AG20443 (cell line): ENCODE data around the gene TPP1.
A peak's percentile ranks its signal among the peaks of the same experiment; 100 is the strongest.

Experiments used
- DNase-seq: peaks from one replicate; pipeline ENCODE4 v3.0.0; 2012; ENCODE audit warnings: low spot score, mixed read lengths

Gene TPP1

DNA sequence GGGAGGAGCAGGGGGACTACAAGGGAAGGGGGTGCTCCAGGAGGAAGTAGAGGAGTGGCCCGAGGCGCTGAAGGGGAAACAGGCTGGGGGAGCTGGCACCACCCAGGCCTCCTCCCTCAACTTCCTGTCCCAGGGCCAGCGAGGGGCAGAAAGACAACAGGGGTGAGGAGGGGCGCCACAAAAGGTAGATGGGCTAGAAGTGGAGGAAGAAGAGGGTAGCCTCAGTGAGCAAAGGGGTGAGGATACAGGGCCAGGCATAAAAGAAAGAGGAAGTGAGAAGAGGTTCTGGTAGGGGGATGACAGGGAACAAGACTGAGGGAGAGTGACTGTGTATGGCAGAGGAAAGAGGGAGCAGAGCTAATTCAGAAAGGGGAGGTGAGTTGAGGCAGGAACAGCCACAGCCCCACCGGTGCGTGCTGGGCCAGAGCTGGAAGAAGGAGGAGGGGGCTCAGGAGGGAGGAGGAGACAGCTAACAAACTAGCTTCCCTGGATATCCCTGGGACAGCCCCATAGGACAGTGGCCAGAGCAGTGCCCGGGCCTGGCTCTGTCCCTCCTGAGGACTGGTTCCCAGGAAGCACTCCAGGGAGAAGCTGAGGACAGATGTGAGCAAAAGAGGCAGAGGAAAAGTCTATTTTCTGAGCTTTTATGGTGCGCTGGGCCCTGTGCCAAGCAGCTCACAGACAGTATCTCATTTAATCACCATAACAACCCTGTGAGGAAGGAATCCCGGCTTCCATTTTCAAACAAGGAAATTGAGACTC, 27.9 kb upstream of the TPP1 start:
- peak; percentile 42 for DNase-seq

DNA sequence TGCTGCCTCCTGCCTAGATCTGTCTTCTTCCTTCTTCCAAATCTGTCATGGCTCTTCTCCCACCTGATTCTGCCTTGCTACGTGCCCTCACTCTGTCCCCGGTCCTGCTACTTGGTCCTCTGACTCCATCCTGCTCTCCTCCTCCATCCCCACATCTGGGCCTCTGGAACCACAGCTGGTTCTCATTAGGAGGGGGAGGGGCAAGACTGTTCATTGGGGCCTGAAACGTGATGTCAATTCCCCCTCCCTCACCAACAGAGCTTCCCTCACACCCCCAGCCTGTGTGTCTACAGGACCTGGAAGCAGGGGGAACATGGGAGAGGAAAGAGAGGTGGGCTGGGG, 27.3 kb upstream of the TPP1 start:
- peak; percentile 72 for DNase-seq

DNA sequence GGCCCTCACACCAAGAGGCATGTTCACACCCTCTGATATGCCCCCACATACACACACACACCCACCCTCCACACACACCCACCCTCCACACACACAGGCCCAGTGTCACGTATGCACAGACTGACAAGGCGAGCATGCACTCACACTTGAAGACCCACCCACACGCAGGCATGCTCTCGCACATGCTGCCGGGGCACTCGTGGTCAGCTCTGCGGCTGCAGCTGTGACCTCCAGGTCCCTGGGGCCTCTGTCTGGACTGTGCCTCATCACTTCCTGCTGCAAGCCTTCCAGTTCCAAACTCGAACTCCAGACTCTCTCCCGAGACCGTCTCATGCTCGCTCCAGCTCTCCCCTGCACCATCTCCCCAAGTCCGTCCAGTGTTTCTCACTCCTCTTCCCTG, 26.8 kb upstream of the TPP1 start:
- peak; percentile 85 for DNase-seq

DNA sequence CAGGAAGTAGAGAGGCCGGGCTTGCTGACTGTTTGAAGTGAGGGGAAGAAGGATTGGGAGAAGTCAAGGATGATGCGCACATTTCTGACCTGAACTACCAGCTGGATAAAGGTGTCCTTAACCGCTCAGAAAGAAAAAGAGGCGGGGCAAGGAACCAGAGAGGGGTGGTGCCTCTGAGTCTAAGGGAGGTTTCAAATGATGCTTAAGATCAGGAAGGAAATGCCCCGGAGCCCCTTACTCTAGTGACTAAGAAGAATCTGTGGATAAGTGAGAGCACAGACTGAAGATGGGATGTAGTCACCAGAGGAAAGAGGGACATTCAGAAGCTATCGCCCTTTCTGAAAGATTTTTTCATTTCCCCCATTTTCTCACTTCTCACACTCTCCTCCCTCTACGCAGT, 23.7 kb upstream of the TPP1 start:
- no peak for DNase-seq

DNA sequence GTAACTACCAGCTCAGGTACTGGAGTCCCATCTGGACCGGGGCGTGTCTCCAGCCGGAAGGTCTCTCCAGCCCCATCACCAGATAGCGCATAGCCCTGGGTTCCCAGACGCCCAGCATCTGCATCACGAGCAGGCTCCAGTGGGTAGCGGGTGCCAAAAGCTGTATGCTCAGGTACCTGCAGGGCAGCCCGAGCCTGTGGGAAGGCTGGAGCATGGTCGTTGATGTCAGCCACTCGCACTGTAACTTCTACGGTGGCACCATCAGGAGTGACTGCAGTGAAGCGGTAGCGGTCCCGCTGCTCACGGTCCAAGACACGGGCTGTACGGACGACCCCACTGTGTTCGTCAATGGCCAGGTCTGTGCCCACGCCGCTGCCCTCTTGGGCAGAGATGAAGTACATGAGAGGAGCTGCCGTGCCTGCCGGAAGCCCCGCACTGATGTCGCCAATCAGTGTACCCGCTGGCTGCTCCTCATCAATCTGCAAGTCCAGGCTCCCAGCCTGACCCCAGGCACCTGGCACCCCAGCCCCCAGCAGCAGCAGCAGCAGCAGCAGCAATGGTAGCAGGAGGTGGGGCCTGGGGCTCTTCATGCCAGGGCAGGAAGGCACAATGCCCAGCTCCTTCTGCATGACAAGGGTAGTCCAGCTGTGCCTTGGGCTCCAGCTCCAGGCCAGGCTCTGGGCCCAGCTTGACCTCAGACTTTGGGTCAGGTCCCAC, 21.9 kb upstream of the TPP1 start:
- no peak for DNase-seq

DNA sequence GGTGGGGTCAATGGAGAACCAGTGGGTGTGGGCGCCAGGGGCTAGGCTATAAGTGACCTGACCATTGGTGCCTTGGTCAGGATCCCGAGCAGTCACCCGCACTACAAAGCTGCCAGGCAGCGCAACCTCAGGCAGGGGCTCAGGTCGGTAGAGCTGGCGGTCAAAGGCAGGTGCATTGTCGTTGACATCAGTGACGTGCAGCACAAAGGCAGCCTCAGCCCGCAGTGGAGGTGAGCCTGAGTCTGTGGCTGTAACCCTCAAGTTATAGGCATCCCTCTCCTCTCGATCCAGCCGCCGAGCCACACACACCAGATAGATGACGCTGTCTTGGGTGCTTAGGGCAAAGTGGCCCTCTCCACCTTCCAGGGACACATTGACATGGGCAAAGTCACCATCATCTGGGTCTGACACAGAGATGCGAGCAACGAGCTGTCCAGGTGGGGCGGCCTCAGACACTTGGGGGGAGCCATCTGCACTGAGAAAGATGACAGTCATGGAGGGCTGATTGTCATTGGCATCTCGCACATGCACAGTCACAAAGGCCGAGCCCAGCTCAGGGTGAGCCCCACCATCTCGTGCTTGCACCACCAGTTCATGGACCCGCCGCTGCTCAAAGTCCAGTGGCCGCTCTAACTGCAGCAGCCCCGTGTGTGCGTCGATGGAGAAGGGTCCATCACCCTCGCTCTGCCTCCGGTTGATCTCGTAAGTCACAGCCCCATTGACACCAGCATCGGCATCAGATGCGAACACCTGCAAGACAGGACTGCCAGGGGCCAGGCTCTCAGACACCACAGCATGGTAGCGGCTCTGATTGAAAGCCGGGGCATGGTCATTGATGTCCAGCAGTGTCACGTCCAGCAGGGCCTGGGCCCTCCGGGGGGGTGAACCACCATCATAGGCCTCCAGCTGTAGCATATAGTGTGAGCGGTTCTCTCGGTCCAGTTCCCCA, 21.1 kb upstream of the TPP1 start:
- no peak for DNase-seq

DNA sequence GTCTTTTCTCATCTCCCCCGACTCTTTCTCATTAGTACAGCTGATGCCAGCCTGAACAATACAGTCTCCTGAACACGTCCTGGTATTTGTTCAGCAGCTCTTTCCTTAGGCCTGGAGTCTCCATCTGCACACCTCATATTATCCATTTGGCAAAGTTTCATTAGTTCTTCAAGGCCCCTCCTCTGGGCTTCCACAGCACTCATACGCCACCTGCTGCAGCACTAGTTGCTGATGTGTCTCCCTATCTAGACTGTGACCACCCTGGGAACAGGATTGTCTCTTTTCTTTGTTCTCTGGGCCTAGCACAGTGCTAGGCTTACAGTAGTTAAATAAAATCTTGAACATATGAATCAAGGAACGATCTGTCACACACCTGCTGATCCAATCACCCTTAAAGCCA, 19.2 kb upstream of the TPP1 start:
- no peak for DNase-seq

DNA sequence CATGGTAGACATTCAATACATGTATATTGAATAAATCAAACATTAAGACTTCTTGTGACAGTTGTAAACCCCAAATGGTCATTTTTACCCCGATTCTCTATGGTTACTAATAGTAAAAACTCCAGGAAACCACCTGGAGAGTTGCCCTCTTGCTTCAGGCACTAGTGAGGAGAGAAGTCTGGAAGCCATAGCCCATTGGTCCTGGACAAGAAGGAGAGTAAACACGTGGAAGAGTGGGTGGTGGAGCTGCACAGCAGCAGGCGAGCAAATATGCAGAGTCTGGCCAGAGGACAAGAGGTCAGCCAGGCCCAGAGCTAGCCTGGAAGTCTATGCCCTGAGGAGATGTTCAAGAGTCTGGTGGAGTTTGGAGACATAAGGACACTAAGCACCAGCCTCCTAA, 18.6 kb upstream of the TPP1 start:
- DNase-seq: peak; percentile 86

DNA sequence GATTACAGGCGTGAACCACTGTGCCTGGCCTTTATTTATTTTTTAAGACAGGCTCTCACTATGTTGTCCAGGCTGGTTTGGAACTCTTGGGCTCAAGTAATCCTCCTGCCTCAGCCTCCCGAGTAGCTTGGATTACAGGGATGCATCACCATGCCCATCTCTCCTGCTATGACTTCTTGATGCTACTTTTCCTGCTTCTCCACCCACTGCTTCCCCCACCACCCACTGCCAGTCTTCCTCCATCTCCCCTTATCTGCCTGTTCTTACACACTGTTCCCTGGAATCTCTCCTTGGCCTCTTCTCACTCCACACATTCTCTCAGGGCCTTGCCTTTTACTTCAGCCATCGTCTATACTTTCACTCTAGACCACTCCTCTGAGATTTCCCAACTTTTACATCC, 17.3 kb upstream of the TPP1 start:
- DNase-seq: no peak

DNA sequence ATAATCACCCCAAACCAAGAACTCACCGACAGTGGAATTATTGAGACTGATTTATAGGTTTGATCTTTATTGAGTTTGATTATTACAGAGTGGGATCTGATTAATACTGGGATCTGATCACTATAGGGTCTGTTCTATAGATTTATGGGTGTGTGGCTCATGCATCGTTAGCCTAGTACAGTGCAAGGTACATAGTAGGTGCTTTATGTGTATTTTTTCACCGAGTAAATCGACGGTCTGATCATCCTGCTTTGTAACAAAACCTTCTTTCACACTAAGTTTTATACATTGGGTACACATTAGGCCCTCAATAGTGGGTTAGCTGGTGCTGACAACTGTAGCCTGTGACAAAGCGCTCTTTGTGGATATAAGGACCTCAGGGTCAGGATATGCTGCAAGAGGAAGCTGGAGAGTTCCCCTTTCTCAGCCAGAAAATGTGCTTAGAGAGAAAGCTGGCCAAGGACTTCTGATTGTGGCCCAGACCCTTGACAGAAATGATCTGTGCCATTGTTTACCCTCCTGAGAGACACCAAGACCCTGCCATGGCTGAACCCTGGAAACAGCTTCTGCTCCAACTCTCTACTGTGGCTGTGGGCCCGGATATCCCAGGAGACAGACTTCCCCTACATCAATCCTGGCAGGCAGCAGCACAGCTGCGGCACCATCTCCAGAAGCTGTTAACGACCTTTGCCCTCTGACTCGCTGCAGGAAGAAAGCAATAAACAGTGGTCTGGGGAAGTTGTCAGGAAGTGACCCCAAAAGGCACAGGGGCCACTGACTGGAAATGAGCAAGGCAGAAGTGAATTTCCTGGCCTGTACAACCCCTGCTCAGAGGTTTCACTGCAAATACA, 16.1 kb upstream of the TPP1 start:
- DNase-seq: no peak

DNA sequence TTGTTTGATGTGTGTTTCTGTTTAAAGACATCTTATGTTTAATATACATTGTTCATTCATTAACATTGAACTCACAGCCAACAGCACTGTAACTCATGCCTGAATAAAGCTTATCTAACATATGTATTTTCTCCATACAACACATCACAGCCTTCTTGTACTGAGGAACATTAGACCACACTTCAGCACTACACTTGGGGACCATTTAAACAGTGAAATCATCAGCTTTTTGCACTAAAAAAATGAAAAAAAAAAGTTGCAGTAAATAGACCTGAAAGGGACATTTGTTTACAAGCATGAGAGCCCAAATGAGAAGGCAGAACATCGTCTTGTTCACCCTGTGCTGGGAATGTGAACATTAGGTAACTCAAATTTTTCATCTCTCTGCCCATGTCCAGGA, 15.3 kb upstream of the TPP1 start:
- DNase-seq: no peak

DNA sequence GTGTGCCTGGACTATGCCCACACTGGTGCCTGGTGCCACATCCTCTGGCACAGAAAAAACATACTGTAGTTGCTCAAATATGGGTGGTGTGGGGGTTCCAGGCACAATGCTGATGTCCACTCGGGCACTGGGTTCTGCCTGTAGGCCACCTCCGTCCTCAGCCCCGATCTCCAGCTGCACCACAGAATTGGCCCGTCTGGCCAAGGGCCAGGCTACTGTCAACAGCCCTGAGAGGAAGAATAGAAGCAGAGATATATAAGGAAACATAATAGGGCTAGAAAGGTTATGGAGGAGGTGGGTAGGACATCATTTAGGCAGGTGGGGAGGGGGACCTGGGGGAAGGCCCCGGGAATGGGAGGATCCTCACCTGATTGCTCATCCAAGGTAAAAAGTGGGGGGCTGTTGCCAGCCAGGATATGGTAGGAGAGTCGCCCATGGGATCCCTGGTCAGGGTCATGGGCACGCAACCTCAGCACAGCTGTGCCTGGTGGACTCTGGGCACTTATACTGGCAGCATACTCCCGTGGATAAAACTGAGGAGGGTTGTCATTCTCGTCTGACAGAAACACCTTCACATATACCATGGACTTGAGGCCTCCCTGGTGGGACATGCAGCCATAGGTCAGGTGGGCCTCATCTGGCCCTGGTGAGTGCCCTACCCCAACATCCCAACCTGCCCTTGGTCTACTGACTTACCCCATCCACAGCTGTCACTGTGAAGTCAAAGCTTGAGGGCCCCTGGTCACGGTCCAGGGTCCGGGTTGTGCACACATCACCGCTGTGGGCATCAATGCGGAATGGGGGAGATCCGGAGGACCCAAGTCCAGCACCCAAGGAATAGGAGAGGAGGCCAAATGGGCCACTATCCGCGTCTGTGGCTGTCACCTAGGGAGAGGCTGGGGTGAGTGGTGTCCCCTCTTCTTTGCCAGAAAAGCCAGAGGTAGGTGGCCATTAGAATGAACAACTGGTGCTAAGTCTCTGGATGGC, 14.5 kb upstream of the TPP1 start:
- no peak for DNase-seq

DNA sequence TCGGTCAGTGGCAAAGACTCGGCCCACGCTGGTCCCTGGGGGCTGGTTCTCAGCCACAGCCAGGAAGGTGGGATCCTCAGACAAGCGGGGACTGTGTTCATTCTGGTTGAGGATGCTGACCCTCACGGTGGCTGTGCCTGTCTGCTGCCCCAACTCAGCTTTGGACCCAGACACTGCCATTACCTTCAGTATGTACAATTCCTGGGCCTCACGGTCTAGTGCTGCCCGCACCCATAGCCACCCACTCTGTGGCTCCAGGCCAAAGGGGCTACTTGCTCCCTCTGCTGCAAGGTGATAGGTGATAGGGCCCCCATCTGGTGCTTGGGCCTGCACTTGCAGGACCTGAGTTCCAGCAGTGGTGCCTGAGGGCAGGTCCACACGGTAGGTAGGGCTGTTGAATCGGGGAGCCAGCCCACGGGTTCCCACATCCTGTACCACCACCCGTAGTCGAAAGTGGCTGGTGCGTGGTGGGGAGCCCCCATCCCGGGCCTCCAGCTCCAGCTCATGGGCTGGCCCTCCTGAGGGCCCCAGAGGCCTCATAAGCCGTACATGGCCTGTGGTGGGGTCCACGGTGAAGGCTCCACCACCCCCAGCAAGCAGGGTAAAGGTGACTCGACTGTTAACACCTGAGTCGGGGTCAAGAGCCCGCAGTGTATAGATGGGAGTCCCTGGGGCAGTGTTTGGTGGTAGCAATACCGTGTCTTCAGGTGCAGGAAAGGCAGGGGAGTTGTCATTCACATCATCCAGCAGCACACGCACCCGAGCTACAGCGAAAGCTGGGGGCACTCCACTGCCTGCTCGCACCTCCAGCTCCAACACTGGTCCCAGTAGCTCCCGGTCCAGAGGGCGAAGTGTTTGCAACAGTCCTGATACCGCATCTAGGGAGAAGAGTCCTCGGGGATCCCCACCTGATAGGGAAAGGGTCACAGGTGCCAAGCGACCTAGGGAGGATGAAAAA, 13.2 kb upstream of the TPP1 start:
- no peak for DNase-seq

DNA sequence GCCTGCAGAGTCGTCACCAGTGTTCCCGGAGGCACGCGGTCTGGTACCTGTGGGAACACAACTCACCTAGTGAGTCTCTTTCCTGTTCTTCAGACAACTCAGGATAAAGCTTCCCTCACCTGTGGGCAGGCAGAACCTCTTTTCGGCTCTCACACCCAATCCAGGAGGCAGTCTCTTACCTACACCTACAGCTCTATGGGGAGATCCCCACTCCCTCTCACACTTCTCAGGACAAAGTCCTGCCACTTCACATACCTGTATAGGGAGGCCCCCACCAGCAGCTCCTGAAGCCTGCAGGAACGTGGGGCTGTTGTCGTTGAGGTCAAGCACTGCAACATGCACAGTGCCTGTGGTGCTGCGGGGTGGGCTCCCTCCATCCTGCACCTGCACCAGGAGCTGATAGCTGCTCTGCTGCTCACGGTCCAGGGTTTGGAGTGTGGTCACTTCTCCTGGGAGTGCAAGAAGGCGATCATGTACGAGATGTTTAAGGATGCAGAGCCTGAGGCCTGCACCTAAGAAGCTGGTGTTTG, 12.2 kb upstream of the TPP1 start:
- DNase-seq: no peak

DNA sequence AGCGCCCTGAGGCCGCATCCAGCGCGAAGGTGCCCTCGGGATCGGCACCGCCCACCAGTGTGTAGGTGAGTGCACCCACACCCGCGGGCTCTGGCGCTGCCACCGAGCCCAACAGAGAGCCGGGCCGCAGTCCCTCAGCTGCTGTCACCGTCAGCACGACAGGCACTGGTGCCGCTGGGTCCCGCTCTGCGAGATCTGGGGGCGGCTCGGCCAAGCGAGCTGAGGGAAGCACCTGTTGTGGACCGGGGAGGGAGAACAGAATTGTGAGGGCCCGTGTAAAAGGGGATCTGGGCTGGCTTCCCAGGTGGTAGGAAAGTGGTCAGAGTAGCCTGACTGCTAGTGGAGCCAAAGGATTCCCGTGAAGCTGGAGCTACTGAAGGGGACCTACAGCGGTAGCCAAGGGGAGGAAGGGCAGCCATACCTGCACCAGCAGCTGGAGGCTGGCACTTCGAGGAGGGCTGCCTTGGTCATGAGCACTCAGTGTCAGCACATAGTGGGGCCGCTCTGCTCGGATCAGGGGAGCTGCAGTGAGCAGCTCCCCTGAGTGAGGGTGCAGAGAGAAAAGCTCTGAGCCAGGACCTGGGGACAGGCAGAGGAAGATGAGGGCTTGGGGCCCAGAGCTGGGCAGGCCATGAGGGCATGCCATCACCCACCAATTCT, 11.5 kb upstream of the TPP1 start:
- no peak for DNase-seq

DNA sequence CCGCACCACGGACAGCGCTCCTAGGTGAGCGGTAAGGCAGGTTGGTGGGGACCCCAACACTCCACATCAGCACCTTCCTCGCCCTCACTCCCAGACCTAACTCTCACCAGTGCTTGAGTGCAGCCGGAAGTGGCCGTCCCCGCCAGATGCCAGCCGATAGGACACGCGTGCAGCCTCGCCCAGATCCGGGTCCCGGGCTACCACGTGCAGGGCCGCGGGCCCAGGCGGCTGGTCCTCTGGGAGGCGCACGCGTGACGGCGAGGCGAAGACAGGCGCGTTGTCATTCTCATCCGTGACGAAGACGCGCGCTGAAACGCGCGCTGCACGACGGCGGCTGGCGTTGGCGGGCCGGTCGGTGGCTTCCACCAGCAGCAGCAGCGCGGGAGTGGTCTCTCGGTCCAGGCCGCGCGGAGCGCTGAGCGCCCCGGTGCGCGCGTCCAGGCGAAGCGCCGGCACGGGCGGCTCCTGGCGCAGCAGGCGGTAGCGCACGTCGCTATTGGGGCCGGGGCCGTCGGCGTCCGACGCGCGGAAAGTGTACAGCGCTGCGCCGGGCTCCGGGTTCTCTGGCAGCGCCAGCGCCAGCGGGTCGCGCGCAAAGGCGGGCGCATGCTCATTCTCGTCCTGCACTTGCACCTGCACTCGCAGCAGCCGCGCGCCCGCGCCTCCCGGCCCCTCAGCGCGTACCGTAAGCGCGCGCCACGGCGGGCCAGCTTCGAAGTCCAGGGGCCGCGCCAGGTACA, 10.8 kb upstream of the TPP1 start:
- DNase-seq: no peak

DNA sequence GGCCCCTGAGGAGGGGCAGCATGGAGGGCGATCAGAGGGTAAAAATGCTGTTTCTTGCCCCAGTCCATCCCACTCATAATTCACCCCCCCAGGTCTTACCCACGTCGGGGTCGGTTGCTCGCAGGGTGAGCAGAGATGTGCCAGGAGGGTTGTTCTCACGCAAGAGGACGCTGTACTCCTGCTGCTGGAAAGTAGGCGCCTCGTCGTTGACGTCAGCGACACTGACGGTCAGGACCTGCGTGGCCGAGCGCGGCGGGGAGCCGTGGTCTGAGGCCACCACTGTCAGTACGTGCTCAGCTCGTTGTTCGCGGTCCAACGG, 10.3 kb upstream of the TPP1 start:
- no peak for DNase-seq

DNA sequence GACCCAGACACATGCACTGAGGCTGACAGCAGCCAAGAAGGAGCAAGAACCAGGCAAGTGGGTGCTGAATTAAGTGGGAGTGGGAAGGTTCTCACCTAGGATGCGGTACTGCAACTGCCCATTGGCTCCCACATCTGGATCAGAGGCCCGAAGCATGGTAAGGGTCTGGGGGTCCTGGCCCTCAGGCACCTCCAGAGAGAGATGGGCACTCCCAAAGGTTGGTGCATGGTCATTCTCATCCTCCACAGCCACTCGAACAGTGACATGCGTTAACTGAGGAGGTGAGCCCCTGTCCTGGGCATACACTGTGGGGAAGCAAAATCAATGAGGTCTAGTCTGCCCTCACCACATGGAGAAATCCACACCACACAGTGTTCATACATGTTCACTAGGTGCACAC, 9.3 kb upstream of the TPP1 start:
- no peak for DNase-seq
